Adrenal gland (tissue), 12 donors: ENCODE data around the gene CFAP77. TPM values are rescaled to one million over a fixed set of nuclear protein-coding genes. Genes with fewer than 3 reads are reported as not detected.

ENCODE experiments used
- DNase-seq, 7 donors: peaks; one replicate each; pipeline ENCODE4 v3.0.0-alpha.2; 2019 to 2020
- H3K27ac ChIP-seq, 5 donors: fragments of 200-600 bp; sonication (generic) in 4 of 5; 1 replicate in 3 of 5; 2 replicates in 2 of 5; pipeline versions ENCODE4 v1.5.1 to v1.8.0; 2016 to 2020; ENCODE audit warnings: mild to moderate bottlenecking in 1 of 5
- H3K27me3 ChIP-seq: fragments of 200-600 bp; 2 replicates; pipeline ENCODE4 v1.8.0; 2021
- H3K36me3 ChIP-seq, 2 donors: fragments of 200-600 bp; replicated peaks in 1 of 2; 1 replicate in 1 of 2; 2 replicates in 1 of 2; pipeline versions ENCODE4 v1.5.1 to v1.8.0; 2018 to 2022
- H3K4me1 ChIP-seq, 2 donors: fragments of 200-600 bp; replicated peaks in 1 of 2; 1 replicate in 1 of 2; 2 replicates in 1 of 2; pipeline versions ENCODE4 v1.5.1 to v1.8.0; 2018 to 2021
- H3K4me3 ChIP-seq, 4 donors: fragments of 200-600 bp; sonication (generic) in 3 of 4; one replicate each; pipeline ENCODE4 v1.5.1; 2016 to 2018
- H3K9me3 ChIP-seq, 3 donors: fragments of 200-600 bp; sonication (generic) in 1 of 3; replicated peaks in 1 of 3; 1 replicate in 2 of 3; 2 replicates in 1 of 3; pipeline versions ENCODE4 v1.5.1 to v1.8.0; 2016 to 2021
- CTCF ChIP-seq, 6 experiments: fragments of 450-650 bp in 4 of 6; fragments of 200-600 bp in 2 of 6; sonication (generic) in 1 of 6; IDR thresholded peaks; 1 replicate in 5 of 6; 2 replicates in 1 of 6; pipeline versions ENCODE4 v1.5.1 to v1.8.0; 2016 to 2021; ENCODE audit warnings: antibody characterized with exemption in 6 of 6, mild to moderate bottlenecking in 2 of 6, moderate library complexity in 1 of 6
- POLR2A ChIP-seq, 2 donors: fragments of 450-650 bp; IDR thresholded peaks; one replicate each; pipeline ENCODE4 v1.6.1; 2017; ENCODE audit warnings: antibody characterized with exemption in 2 of 2, mild to moderate bottlenecking in 2 of 2, moderate library complexity in 1 of 2
- WGBS, 4 donors: extraction: QIAGEN DNeasy Blood & Tissue Kit in 2 of 4; methylation state at CpG; one replicate each; pipeline versions ENCODE4 v1.1.5 to v1.1.7; 2013 to 2017; 5-methylcytosine and 5-hydroxymethylcytosine counted together
- intact Hi-C, 2 donors: fragments of 100-400 bp; cut with DNase I; formaldehyde crosslinking; loops; one replicate each; pipeline versions ENCODE4 v1.14.1 to v1.15.0; 2022 to 2023
- polyA plus RNA-seq, 3 donors: library from polyadenylated mRNA; stranded (reverse); fragments of 200-250 nt in 2 of 3; fragments of 350-450 nt in 1 of 3; fragmentation: Illumina TruSeq in 1 of 3; extraction: RNeasy Lipid Tissue Mini Kit (QIAGEN cat#74804) in 1 of 3; gene quantifications; one replicate each; pipeline ENCODE4 v1.2.3, GENCODE V29; 2013 to 2014
- total RNA-seq, 9 donors: library from RNA; depleted of rRNA in 4 of 9; stranded (reverse); fragments of >200 nt in 4 of 9; fragments of 120-200 nt in 1 of 9; fragmentation: NEBNext Ultra II Directional in 1 of 9; extraction: Animal tissue kit (Norgen Biotek cat#: 25700) in 1 of 9; gene quantifications; one replicate each; pipeline versions ENCODE4 v1.1.0 to v1.2.4, GENCODE V29; 2013 to 2023
- donor health status: healthy with polysubstance abuse.
- donor health status: Bipolar disorder and iron deficiency.
- donor health status: DM: yes; HTN: yes; CAD: no.
- donor health status: DM: no; HTN: no; CAD: no.
- donor health status: DM: no; HTN: no; CAD: no.
- donor health status: DM: yes; HTN: yes; CAD: no.

The CFAP77 gene
- total and polyA plus RNA-seq, 12 donors, result not detected

GRCh38 chr9:132590037-132590317 lies 180.0 kb downstream of the CFAP77 start:
- Histone ChIP-seq H3K4me1 (peaks cover 0 to 8% of the 10 kb centered on the region in 2 donors), H3K4me3 (no peak overlapping the region), H3K9me3 (no peaks in the 10 kb centered on the region), H3K27ac (no peak overlapping the region), H3K36me3 (peaks cover 0 to 9% of the 10 kb centered on the region in 2 donors), H3K27me3 (peaks cover 65% of the 10 kb centered on the region)
- DNase-seq, result no peak
- TF ChIP-seq POLR2A (IDR thresholded peaks at IDR 0.05), result no peak
- 1 to 6% (median 5%) methylated on average over 11 to 17 of the region's 17 CpGs for WGBS, 4 donors
- intact Hi-C loops, result no loop called here

- Histone ChIP-seq H3K27me3 (peaks cover 60% of the 10 kb centered on the region), H3K4me3 (no peak overlapping the region), H3K9me3 (no peaks in the 10 kb centered on the region), H3K36me3 (peaks cover 0 to 15% of the 10 kb centered on the region in 2 donors), H3K27ac (no peak overlapping the region), H3K4me1 (peaks cover 0 to 8% of the 10 kb centered on the region in 2 donors)
- no peak for DNase-seq
- intact Hi-C loops, result no loop called here
- no peak for TF ChIP-seq CTCF (IDR thresholded peaks at IDR 0.05)
- no peak for TF ChIP-seq POLR2A (IDR thresholded peaks at IDR 0.05)
- 0 to 4% (median 3%) methylated on average over 16 to 73 of the region's 73 CpGs for WGBS, 4 donors
Observed at GRCh38 chr9:132590318-132591182, 180.5 kb downstream of the CFAP77 start.

GRCh38 chr9:132591244-132591643 lies 181.2 kb downstream of the CFAP77 start:
- peaks cover 53% of the 10 kb centered on the region for H3K27me3 ChIP-seq
- DNase-seq, result no peak
- peaks cover 0 to 8% of the 10 kb centered on the region in 2 donors for H3K4me1 ChIP-seq
- H3K36me3 ChIP-seq, result peaks cover 0 to 18% of the 10 kb centered on the region in 2 donors
- intact Hi-C loops, result no loop called here
- no peak overlapping the region for H3K27ac ChIP-seq
- no peak overlapping the region for H3K4me3 ChIP-seq
- no peak for TF ChIP-seq CTCF (IDR thresholded peaks at IDR 0.05)
- TF ChIP-seq POLR2A (IDR thresholded peaks at IDR 0.05), result no peak
- 33 to 53% (median 42%) methylated on average over 4 to 6 of the region's 6 CpGs for WGBS, 4 donors
- H3K9me3 ChIP-seq, result no peaks in the 10 kb centered on the region

GRCh38 chr9:132591751-132592314 lies 181.8 kb downstream of the CFAP77 start:
- Histone ChIP-seq H3K9me3 (no peaks in the 10 kb centered on the region), H3K27me3 (peaks cover 47% of the 10 kb centered on the region), H3K27ac (no peak overlapping the region), H3K36me3 (peaks cover 0 to 21% of the 10 kb centered on the region in 2 donors), H3K4me1 (peaks cover 0 to 8% of the 10 kb centered on the region in 2 donors), H3K4me3 (no peak overlapping the region)
- DNase-seq, result no peak
- TF ChIP-seq CTCF (IDR thresholded peaks at IDR 0.05), result no peak
- no peak for TF ChIP-seq POLR2A (IDR thresholded peaks at IDR 0.05)
- WGBS, 4 donors, result 68 to 79% (median 73%) methylated on average over 9 of the region's 9 CpGs
- intact Hi-C loops, result no loop called here
